Activated T-helper 2 cell treated with anti-CD3 and anti-CD28 coated beads, Interferon-gamma antibody, Interleukin-2, Interleukin-4, amounts not matched to agents 10 μg/mL and 5 μg/mL and 100 μg/mL, durations not matched to agents 14 hours and 24 hours and 36 hours (primary cell): ENCODE measurements around the gene CMTM7. TPM values are rescaled to one million over a fixed set of nuclear protein-coding genes. Genes with fewer than 3 reads are reported as not detected.
A peak's percentile ranks its signal among the peaks of the same experiment; 100 is the strongest.
"Not testable (repeated sequence)": the region's sequence is repeated elsewhere in the genome, so short reads cannot be mapped to it uniquely, and the experiment has no call there.

Source experiments
- DNase-seq: peaks from one replicate; pipeline ENCODE4 v3.0.0; 2021; ENCODE audit warnings: low spot score
- H3K27ac Mint-ChIP-seq: one replicate; pipeline ENCODE4 v1.8.0; 2021; ENCODE audit warnings: mixed read lengths
- H3K27me3 Mint-ChIP-seq: one replicate; pipeline ENCODE4 v1.8.0; 2021; ENCODE audit warnings: low read depth, mixed read lengths
- H3K36me3 Mint-ChIP-seq: one replicate; pipeline ENCODE4 v1.8.0; 2021; ENCODE audit warnings: low read depth, mixed read lengths
- H3K4me1 Mint-ChIP-seq: one replicate; pipeline ENCODE4 v1.8.0; 2021; ENCODE audit warnings: low read depth, mixed read lengths
- H3K4me3 Mint-ChIP-seq: one replicate; pipeline ENCODE4 v1.8.0; 2021; ENCODE audit warnings: low read depth, mild to moderate bottlenecking, moderate library complexity, mixed read lengths
- H3K9me3 Mint-ChIP-seq: one replicate; pipeline ENCODE4 v1.8.0; 2021; ENCODE audit warnings: mixed read lengths
- intact Hi-C: fragments of 100-400 bp; cut with micrococcal nuclease; formaldehyde crosslinking; loops from one replicate; pipeline ENCODE4 v1.15.1; 2023
- total RNA-seq: library from RNA; stranded (reverse); gene quantifications from 2 replicates; pipeline ENCODE4 v1.2.3, GENCODE V29; 2022

Gene CMTM7
- total RNA-seq, 1 donor from 2014 or later, result 60.9 TPM

DNA sequence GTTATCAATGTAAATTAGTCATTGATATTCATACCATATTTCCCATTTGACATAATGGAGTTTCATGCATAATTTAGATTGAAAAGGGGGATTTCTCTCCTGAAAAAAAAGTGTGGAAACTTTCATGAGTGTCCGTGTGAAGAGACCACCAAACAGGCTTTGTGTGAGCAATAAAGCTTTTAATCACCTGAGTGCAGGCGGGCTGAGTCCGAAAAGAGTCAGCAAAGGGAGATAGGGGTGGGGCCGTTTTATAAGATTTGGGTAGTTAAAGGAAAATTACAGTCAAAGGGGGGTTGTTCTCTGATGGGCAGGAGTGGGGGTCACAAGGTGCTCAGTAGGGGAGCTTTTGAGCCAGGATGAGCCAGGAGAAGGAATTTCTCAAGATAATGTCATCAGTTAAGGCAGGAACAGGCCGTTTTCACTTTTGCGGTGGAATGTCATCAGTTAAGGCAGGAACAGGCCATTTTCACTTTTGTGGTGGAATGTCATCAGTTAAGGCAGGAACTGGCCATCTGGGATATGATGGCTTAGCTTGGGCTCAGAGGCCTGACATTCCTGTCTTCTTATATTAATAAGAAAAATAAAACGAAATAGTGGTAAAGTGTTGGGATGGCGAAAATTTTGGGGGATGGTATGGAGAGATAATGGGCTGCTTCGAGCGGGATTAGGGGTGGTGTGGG is 69.3 kb downstream of the CMTM7 start:
- not testable (repeated sequence) for H3K27me3 Mint-ChIP-seq, H3K9me3 Mint-ChIP-seq, DNase-seq
- Mint-ChIP-seq H3K27ac (peak overlapping the region; percentile 89), H3K4me3 (peak overlapping the region; percentile 68), H3K36me3 (peaks cover 25% of the 10 kb centered on the region), H3K4me1 (peaks cover 37% of the 10 kb centered on the region)
- intact Hi-C loops, result loop anchor here (1.0 to 2.0 kb wide), 2 partner anchors 7 to 46 kb away; no protein-coding TSS in a partner anchor

- peaks cover 25% of the 10 kb centered on the region for H3K36me3 Mint-ChIP-seq
- DNase-seq, H3K27me3 Mint-ChIP-seq, H3K9me3 Mint-ChIP-seq, intact Hi-C loops, H3K4me3 Mint-ChIP-seq, H3K27ac Mint-ChIP-seq: not testable (repeated sequence)
- peaks cover 25% of the 10 kb centered on the region for H3K4me1 Mint-ChIP-seq
Measured at GRCh38 chr3:32462191-32462986, 70.7 kb downstream of the CMTM7 start.

DNA sequence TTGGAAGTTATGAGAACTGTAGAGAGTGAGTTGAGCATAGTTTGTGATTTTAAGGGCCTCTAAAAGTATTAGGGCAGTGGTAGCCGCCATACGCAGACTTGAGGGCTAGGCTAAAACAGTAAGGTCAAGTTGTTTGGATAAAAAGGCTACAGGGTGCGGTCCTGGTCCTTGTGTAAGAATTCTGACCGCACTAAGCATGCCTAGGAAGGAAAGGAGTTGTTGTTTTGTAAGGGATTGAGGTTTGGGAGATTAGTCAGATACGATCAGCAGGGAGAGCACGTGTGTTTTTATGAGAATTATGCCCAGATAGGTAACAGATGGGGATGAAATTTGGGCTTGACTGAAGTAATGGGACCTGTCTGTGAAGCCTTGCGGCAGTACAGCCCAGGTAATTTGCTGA is 71.8 kb downstream of the CMTM7 start:
- H3K4me3 Mint-ChIP-seq, H3K27ac Mint-ChIP-seq, intact Hi-C loops, H3K27me3 Mint-ChIP-seq, H3K9me3 Mint-ChIP-seq, DNase-seq: not testable (repeated sequence)
- Mint-ChIP-seq H3K36me3 (peaks cover 17% of the 10 kb centered on the region), H3K4me1 (peaks cover 18% of the 10 kb centered on the region)

GRCh38 chr3:32464726-32465125 is 73.1 kb downstream of the CMTM7 start:
- not testable (repeated sequence) for DNase-seq, H3K27ac Mint-ChIP-seq, H3K27me3 Mint-ChIP-seq, H3K4me3 Mint-ChIP-seq, H3K9me3 Mint-ChIP-seq
- Mint-ChIP-seq H3K4me1 (peaks cover 26% of the 10 kb centered on the region), H3K36me3 (peaks cover 21% of the 10 kb centered on the region)
- intact Hi-C loops, result loop anchor here (5.0 kb wide), 2 partner anchors 167 to 287 kb away; no protein-coding TSS in a partner anchor

- H3K27ac Mint-ChIP-seq, H3K4me3 Mint-ChIP-seq, DNase-seq, H3K27me3 Mint-ChIP-seq, H3K9me3 Mint-ChIP-seq: not testable (repeated sequence)
- intact Hi-C loops, result loop anchor here (5.0 kb wide), 2 partner anchors 170 to 290 kb away; no protein-coding TSS in a partner anchor
- H3K4me1 Mint-ChIP-seq, result peaks cover 26% of the 10 kb centered on the region
- H3K36me3 Mint-ChIP-seq, result peaks cover 32% of the 10 kb centered on the region
Measured at GRCh38 chr3:32466808-32467207, 75.2 kb downstream of the CMTM7 start.

- peak; percentile 59 for DNase-seq
- H3K27me3 Mint-ChIP-seq, result no peaks in the 10 kb centered on the region
- intact Hi-C loops, result loop anchor here (1.0 to 5.0 kb wide), 6 partner anchors 7 to 290 kb away; no protein-coding TSS in a partner anchor
- no peak overlapping the region for H3K4me3 Mint-ChIP-seq
- H3K9me3 Mint-ChIP-seq, result no peaks in the 10 kb centered on the region
- H3K4me1 Mint-ChIP-seq, result peaks cover 29% of the 10 kb centered on the region
- H3K36me3 Mint-ChIP-seq, result peaks cover 37% of the 10 kb centered on the region
- H3K27ac Mint-ChIP-seq, result no peak overlapping the region
Measured at GRCh38 chr3:32467333-32468070, 75.8 kb downstream of the CMTM7 start.

- no peak overlapping the region for H3K4me3 Mint-ChIP-seq
- H3K9me3 Mint-ChIP-seq, result no peaks in the 10 kb centered on the region
- peak overlapping the region; percentile 38 for H3K27ac Mint-ChIP-seq
- peaks cover 52% of the 10 kb centered on the region for H3K36me3 Mint-ChIP-seq
- H3K27me3 Mint-ChIP-seq, result no peaks in the 10 kb centered on the region
- intact Hi-C loops, result loop anchor here (2.0 to 5.0 kb wide), 4 partner anchors 25 to 292 kb away; no protein-coding TSS in a partner anchor
- DNase-seq, result no peak
- H3K4me1 Mint-ChIP-seq, result peaks cover 33% of the 10 kb centered on the region
Measured at GRCh38 chr3:32469151-32469874, 77.7 kb downstream of the CMTM7 start.

GRCh38 chr3:32470362-32470761 is 78.7 kb downstream of the CMTM7 start:
- no peaks in the 10 kb centered on the region for H3K27me3 Mint-ChIP-seq
- intact Hi-C loops, result no loop called here
- H3K27ac Mint-ChIP-seq, result peak overlapping the region; percentile 56
- DNase-seq, result no peak
- H3K36me3 Mint-ChIP-seq, result peaks cover 55% of the 10 kb centered on the region
- no peaks in the 10 kb centered on the region for H3K9me3 Mint-ChIP-seq
- peaks cover 38% of the 10 kb centered on the region for H3K4me1 Mint-ChIP-seq
- H3K4me3 Mint-ChIP-seq, result no peak overlapping the region

- no peaks in the 10 kb centered on the region for H3K27me3 Mint-ChIP-seq
- no peak overlapping the region for H3K4me3 Mint-ChIP-seq
- peaks cover 49% of the 10 kb centered on the region for H3K36me3 Mint-ChIP-seq
- H3K9me3 Mint-ChIP-seq, result no peaks in the 10 kb centered on the region
- intact Hi-C loops, result no loop called here
- peaks cover 38% of the 10 kb centered on the region for H3K4me1 Mint-ChIP-seq
- H3K27ac Mint-ChIP-seq, result peak overlapping the region; percentile 59
- no peak for DNase-seq
Measured at GRCh38 chr3:32471246-32471645, 79.6 kb downstream of the CMTM7 start.

DNA sequence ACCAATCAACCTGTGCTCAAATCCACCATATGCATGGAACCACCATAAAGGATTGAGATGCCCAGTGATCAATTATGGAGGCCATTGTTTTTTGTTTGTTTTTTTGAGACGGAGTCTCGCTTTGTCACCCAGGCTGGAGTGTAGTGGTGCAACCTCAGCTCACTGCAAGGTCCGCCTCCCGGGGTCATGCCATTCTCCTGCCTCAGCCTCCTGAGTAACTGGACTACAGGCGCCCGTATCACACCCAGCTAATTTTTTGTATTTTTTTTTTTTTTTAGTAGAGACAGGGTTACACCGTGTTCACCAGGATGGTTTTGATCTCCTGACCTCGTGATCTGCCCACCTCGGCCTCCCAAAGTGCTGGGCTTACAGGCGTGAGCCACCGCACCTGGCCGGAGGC is 80.5 kb downstream of the CMTM7 start:
- DNase-seq, intact Hi-C loops, H3K27me3 Mint-ChIP-seq, H3K9me3 Mint-ChIP-seq, H3K4me3 Mint-ChIP-seq: not testable (repeated sequence)
- H3K36me3 Mint-ChIP-seq, result peaks cover 56% of the 10 kb centered on the region
- peak overlapping the region; percentile 48 for H3K27ac Mint-ChIP-seq
- peaks cover 39% of the 10 kb centered on the region for H3K4me1 Mint-ChIP-seq

DNA sequence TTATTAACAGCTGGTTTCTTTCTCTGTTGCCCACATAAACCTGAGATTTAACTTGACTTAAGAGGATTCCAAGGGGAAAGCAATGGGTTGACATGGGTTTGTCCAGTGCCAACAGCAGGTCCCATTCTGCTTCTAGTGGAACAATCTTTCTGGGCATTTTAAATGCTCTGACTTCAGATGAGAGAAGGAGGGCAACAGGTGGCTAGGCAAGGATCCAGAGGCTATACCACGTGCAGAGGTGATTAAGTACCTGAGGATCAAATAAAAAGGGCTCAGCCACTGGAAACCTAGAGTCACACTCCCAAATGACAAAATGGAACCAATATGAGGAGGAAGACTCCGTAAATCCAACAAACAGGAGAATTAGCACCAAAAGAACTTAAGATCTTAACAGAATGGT is 82.5 kb downstream of the CMTM7 start:
- H3K27ac Mint-ChIP-seq, result no peak overlapping the region
- DNase-seq, result no peak
- H3K27me3 Mint-ChIP-seq, result no peaks in the 10 kb centered on the region
- intact Hi-C loops, result no loop called here
- H3K36me3 Mint-ChIP-seq, result peaks cover 72% of the 10 kb centered on the region
- peaks cover 36% of the 10 kb centered on the region for H3K4me1 Mint-ChIP-seq
- no peaks in the 10 kb centered on the region for H3K9me3 Mint-ChIP-seq
- H3K4me3 Mint-ChIP-seq, result no peak overlapping the region

DNA sequence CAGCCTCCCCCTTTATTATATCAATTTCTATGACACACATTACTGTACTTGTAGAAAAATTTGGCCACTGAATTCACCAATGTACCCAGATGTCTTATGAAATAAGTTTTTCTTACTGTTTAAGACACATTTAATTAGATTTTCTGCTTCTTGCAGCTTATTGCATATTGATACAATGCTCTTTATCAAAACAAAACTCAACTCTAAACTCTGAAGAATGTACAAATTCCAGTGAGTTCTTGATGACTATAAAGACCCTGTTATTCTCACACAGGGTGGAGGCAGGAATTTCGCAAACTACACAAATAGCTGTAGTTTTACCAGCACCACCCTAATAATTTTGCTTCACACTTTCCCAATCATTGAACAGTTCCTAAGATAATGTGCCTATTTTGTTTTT is 89.0 kb downstream of the CMTM7 start:
- H3K27ac Mint-ChIP-seq, result no peak overlapping the region
- H3K4me1 Mint-ChIP-seq, result peaks cover 27% of the 10 kb centered on the region
- H3K4me3 Mint-ChIP-seq, result no peak overlapping the region
- intact Hi-C loops, result no loop called here
- H3K9me3 Mint-ChIP-seq, result no peaks in the 10 kb centered on the region
- DNase-seq, result no peak
- no peaks in the 10 kb centered on the region for H3K27me3 Mint-ChIP-seq
- peaks cover 81% of the 10 kb centered on the region for H3K36me3 Mint-ChIP-seq
